NOMO-1 treated with DMSO at 0.1 percent for 48 hours (cell line): Measurements from ENCODE around the gene TMEM120B.

Source experiments
- DNase-seq: peaks from one replicate; lab custom pipeline; 2025; ENCODE audit not compliant: unreplicated experiment; lab: John Stamatoyannopoulos, UW

Gene TMEM120B

GRCh38 chr12:121812921-121813896, 100.7 kb downstream of the TMEM120B start:
- DNase-seq = peak; percentile 37

GRCh38 chr12:121813951-121814350, 101.4 kb downstream of the TMEM120B start:
- no peak for DNase-seq

GRCh38 chr12:121814429-121815119, 102.0 kb downstream of the TMEM120B start:
- no peak for DNase-seq

- DNase-seq = no peak
These were observed 102.7 kb downstream of the TMEM120B start for GRCh38 chr12:121815263-121815662.

GRCh38 chr12:121816925-121817647, 104.5 kb downstream of the TMEM120B start:
- no peak for DNase-seq

GRCh38 chr12:121817648-121818043, 105.1 kb downstream of the TMEM120B start:
- DNase-seq = no peak

GRCh38 chr12:121819212-121819949, 106.8 kb downstream of the TMEM120B start:
- no peak for DNase-seq

GRCh38 chr12:121820056-121820455, 107.5 kb downstream of the TMEM120B start:
- no peak for DNase-seq

GRCh38 chr12:121822393-121823100, 110.0 kb downstream of the TMEM120B start:
- DNase-seq = no peak

GRCh38 chr12:121823101-121823726, 110.7 kb downstream of the TMEM120B start:
- DNase-seq = no peak

- no peak for DNase-seq
These were observed 111.2 kb downstream of the TMEM120B start for GRCh38 chr12:121823727-121824115.

GRCh38 chr12:121825041-121825523, 112.5 kb downstream of the TMEM120B start:
- DNase-seq = no peak

- DNase-seq = no peak
These were observed 114.0 kb downstream of the TMEM120B start for GRCh38 chr12:121826318-121827150.

GRCh38 chr12:121827351-121828099, 115.0 kb downstream of the TMEM120B start:
- DNase-seq = no peak

GRCh38 chr12:121828306-121828705, 115.8 kb downstream of the TMEM120B start:
- DNase-seq = no peak

- DNase-seq = no peak
These were observed 116.3 kb downstream of the TMEM120B start for GRCh38 chr12:121828826-121829225.

GRCh38 chr12:121829250-121829918, 116.8 kb downstream of the TMEM120B start:
- DNase-seq = no peak
